ENCODE results near the gene WDR76.

DNA sequence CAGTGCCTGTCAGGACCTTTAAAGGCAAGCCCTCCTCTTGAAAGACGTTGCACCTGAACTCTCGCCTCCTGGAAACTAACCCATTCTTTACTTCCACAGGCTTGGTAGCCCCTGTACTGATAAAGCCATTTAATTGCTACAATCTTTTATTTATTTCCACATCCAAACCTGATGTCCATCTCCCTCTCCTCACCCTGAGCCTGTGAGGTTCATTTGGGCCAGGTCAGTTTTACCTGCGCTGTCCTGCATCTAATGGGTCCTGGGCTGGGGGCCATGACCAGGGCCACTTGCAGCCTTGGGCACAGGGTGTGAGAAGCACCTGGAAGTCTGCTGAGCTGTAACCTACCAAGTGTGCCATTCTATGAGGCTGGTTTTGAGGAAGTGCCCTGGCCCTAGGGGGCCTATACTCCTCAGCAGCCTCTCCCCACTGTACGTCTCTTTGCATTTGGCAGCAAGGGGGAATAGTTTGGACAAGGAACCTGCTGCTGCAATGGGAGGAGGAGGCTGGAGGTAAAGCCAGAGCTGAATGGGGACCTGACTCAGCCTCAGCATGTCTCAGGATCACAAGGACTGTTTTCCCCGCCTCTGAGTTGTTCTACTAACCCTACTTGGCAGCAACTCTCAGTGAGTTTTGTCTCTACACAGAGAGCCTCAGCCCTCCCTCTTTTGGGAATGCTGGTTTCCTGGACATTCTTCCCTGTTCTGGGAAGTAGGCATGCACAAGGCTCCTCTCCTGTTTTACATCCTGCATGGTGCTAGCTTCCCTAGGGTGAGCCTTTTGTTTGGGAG, 53.8 kb downstream of the WDR76 start:
- TF ChIP-seq POLR2AphosphoS2 (conservative IDR thresholded peaks at IDR 0.05; ENCODE audit: low read length): no peak
- TF ChIP-seq SMC3 (IDR thresholded peaks at IDR 0.05): no peak
- TF ChIP-seq EP300 (IDR thresholded peaks at IDR 0.05): no peak
- TF ChIP-seq, protein P1, sequence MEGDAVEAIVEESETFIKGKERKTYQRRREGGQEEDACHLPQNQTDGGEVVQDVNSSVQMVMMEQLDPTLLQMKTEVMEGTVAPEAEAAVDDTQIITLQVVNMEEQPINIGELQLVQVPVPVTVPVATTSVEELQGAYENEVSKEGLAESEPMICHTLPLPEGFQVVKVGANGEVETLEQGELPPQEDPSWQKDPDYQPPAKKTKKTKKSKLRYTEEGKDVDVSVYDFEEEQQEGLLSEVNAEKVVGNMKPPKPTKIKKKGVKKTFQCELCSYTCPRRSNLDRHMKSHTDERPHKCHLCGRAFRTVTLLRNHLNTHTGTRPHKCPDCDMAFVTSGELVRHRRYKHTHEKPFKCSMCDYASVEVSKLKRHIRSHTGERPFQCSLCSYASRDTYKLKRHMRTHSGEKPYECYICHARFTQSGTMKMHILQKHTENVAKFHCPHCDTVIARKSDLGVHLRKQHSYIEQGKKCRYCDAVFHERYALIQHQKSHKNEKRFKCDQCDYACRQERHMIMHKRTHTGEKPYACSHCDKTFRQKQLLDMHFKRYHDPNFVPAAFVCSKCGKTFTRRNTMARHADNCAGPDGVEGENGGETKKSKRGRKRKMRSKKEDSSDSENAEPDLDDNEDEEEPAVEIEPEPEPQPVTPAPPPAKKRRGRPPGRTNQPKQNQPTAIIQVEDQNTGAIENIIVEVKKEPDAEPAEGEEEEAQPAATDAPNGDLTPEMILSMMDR (IDR thresholded peaks at IDR 0.05): no peak
- no peak for TF ChIP-seq MAZ (IDR thresholded peaks at IDR 0.05; ENCODE audit: borderline replicate concordance, low read depth, low read length)
- no peak for TF ChIP-seq KDM1A (IDR thresholded peaks at IDR 0.05; ENCODE audit: low read depth)
- TF ChIP-seq JUNB (IDR thresholded peaks at IDR 0.05): no peak

Measured in A549 (cell line).